BJ (cell line): ENCODE data around the gene MYO5C. TPM values are rescaled to one million over a fixed set of nuclear protein-coding genes. Genes with fewer than 3 reads are reported as not detected.

Source experiments
- CTCF ChIA-PET: fragments of 350-600 bp; formaldehyde crosslinking; extraction: SDS; loops from one replicate; lab custom pipeline; 2021; ENCODE audit warnings: antibody characterized with exemption, inconsistent platforms; lab: Yijun Ruan, JAX
- POLR2A ChIA-PET: fragments of 300-600 bp; sonication (Branson Sonifier 250); formaldehyde crosslinking; extraction: SDS; loops from one replicate; lab custom pipeline; 2021; ENCODE audit warnings: antibody characterized with exemption; lab: Charles Lee
- DNase-seq: peaks from one replicate; pipeline ENCODE4 v3.0.0-alpha.2; 2011; ENCODE audit warnings: low read depth
- H3K27me3 ChIP-seq: 2 replicates; pipeline ENCODE4 v1.6.0; 2011; ENCODE audit warnings: low read length; ENCODE audit not compliant: control insufficient read depth, insufficient read depth
- H3K36me3 ChIP-seq: 2 replicates; pipeline ENCODE4 v1.5.1; 2011; ENCODE audit warnings: low read length; ENCODE audit not compliant: control insufficient read depth, insufficient read depth
- H3K4me3 ChIP-seq: 2 replicates; pipeline ENCODE4 v1.5.1; 2011; ENCODE audit warnings: low read depth, mild to moderate bottlenecking, control low read depth, low read length
- polyA plus RNA-seq: library from polyadenylated mRNA; depleted of rRNA; stranded (reverse); fragments of >200 nt; gene quantifications from 2 replicates; pipeline ENCODE4 v1.2.3, GENCODE V29; 2011
- TF ChIP-seq, protein P1 (sequence below): IDR thresholded peaks from 2 replicates; pipeline ENCODE4 v1.5.1; 2011; ENCODE audit warnings: low read depth, mild to moderate bottlenecking, control low read depth, inconsistent platforms, low read length, moderate library complexity; ENCODE audit not compliant: insufficient read depth

Gene MYO5C
- polyA plus RNA-seq, 1 experiment = 0.13 TPM

DNA sequence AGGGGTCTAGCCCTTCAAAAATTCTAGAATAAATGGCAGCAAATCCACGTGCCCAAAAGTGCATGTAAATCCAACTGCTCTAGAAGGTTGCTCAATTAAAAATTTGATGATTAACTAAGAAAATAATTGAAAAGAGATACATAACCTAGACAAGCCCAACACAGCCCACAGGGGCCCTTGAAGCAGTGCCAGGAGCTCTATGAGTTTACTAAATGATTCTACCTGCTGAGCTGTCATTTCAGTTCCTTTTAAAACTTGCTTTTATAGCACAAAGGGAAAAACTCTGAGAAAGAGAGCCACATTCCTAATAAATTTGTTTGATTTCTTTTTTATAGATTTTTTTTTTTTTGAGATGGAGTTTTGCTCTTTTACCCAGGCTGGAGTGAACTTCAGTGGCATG is 65.5 kb downstream of the MYO5C start:
- H3K27me3 ChIP-seq = no peaks in the 10 kb centered on the region
- no peaks in the 10 kb centered on the region for H3K36me3 ChIP-seq
- ChIA-PET CTCF (interaction anchor here (0.7 to 1.7 kb wide), 2 partner anchors 277 to 454 kb away, joined by 5 to 6 read pairs; no protein-coding TSS in a partner anchor), POLR2A (interaction anchor here (0.7 kb wide), 1 partner anchor 347 kb away, joined by 6 read pairs; no protein-coding TSS in a partner anchor)
- H3K4me3 ChIP-seq = no peak overlapping the region
- DNase-seq = no peak
- TF ChIP-seq, protein P1, sequence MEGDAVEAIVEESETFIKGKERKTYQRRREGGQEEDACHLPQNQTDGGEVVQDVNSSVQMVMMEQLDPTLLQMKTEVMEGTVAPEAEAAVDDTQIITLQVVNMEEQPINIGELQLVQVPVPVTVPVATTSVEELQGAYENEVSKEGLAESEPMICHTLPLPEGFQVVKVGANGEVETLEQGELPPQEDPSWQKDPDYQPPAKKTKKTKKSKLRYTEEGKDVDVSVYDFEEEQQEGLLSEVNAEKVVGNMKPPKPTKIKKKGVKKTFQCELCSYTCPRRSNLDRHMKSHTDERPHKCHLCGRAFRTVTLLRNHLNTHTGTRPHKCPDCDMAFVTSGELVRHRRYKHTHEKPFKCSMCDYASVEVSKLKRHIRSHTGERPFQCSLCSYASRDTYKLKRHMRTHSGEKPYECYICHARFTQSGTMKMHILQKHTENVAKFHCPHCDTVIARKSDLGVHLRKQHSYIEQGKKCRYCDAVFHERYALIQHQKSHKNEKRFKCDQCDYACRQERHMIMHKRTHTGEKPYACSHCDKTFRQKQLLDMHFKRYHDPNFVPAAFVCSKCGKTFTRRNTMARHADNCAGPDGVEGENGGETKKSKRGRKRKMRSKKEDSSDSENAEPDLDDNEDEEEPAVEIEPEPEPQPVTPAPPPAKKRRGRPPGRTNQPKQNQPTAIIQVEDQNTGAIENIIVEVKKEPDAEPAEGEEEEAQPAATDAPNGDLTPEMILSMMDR = no peak

DNA sequence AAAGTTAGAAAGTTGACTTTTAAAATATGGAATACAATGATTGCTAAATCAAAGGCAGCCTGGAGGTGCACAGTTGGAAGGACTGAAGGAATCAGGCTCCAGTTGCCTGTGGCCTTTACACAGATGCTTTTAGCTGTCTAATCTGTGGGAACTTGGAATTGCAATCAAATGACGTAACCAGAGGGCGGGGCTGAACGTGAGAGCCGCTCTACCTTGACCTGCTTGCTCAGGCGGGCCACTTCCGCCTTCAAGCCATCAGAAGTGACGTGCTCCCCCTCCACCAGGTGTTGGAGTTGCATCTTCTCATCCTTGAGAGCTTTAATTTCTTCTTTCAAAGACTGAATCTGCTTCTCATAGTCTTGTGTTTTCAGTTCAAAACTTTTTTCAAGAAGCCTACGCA is 66.7 kb downstream of the MYO5C start:
- DNase-seq = no peak
- ChIA-PET CTCF (interaction anchor here (1.1 to 4.6 kb wide), 6 partner anchors 13 to 453 kb away, joined by 3 to 51 read pairs (median 6); partner anchors contain the start of gene LEO1), POLR2A (no interaction called here)
- TF ChIP-seq, protein P1 = no peak
- H3K27me3 ChIP-seq = no peaks in the 10 kb centered on the region
- H3K4me3 ChIP-seq = no peak overlapping the region
- no peaks in the 10 kb centered on the region for H3K36me3 ChIP-seq

DNA sequence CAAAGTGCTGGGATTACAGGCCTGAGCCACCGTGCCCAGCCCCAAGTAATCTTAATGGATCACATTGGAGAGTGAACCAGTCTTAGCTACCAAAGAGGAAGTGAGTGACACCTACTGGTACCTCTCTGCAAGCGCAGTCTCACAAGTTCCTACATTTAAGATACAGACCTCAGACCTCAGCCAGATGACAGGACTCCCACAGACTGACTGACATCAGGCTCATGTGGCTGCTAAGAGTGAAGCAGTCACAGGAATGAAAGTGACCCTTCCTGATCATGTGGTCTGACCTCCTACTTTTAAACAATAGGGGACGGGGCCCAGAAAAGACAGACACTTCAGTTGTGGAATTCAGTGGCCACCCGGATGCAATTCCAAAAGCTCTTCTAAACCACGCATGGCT is 68.1 kb downstream of the MYO5C start:
- Histone ChIP-seq H3K4me3 (no peak overlapping the region), H3K36me3 (no peaks in the 10 kb centered on the region), H3K27me3 (peaks cover 2% of the 10 kb centered on the region)
- peak; percentile 39 for DNase-seq
- TF ChIP-seq, protein P1 = peak; percentile 88
- ChIA-PET CTCF (interaction anchor here (0.6 to 4.6 kb wide), 48 partner anchors 8 to 508 kb away, joined by 3 to 51 read pairs (median 4); partner anchors contain the start of gene GNB5), POLR2A (no interaction called here)

DNA sequence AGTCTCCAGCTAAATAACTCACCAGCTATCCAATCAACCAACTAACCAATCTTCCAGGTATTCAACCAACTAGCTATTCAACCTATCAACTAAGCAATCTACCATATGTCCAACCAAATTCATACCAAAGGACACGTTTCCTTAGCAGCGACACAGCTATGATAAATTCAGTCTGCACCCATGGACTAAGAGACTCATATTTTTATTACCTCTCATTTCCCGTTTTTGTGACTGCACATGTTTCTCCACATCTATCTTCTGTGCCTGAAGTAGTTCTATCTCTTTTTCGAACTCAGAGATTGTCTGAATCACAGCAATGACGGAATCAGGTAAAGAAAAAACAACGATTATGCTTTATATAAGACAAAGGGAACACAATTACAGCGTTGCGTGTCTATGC is 70.4 kb downstream of the MYO5C start:
- ChIA-PET CTCF (interaction anchor here (0.9 to 4.6 kb wide), 5 partner anchors 10 to 509 kb away, joined by 3 to 51 read pairs (median 14); no protein-coding TSS in a partner anchor), POLR2A (no interaction called here)
- H3K36me3 ChIP-seq = no peaks in the 10 kb centered on the region
- peaks cover 4% of the 10 kb centered on the region for H3K27me3 ChIP-seq
- TF ChIP-seq, protein P1 = no peak
- H3K4me3 ChIP-seq = no peak overlapping the region
- DNase-seq = no peak

DNA sequence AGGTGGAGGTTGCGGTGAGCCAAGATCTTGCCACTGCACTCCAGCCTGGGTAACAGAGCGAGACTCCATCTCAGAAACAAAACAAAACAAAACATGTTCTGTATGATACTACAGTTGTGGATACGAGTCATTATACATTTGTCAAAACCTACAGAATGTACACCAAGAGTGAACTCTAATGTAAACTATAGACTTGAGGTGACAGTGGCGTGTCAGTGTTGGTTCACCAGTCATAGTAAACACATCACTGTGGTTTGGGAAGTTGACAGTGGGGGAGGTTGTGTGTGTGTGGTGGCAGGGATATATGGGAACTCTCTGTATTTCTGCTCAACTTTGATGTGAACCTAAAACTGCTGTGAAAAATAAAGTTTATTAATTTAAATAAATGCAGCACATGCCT is 71.4 kb downstream of the MYO5C start:
- Histone ChIP-seq H3K27me3 (peaks cover 4% of the 10 kb centered on the region), H3K4me3 (no peak overlapping the region), H3K36me3 (no peaks in the 10 kb centered on the region)
- ChIA-PET POLR2A (interaction anchor here (0.5 kb wide), 1 partner anchor 243 kb away, joined by 3 read pairs; no protein-coding TSS in a partner anchor), CTCF (interaction anchor here (1.3 to 4.5 kb wide), 2 partner anchors 12 to 16 kb away, joined by 3 to 24 read pairs; no protein-coding TSS in a partner anchor)
- TF ChIP-seq, protein P1 = no peak
- DNase-seq = no peak
